Putamen (tissue), 1 donor: ENCODE data around the gene TMEM151B.
"Not testable (repeated sequence)": the region's sequence is repeated elsewhere in the genome, so short reads cannot be mapped to it uniquely, and the experiment has no call there.

Experiments used
- DNase-seq: peaks from one replicate; pipeline ENCODE4 v3.0.0-alpha.2; 2016; ENCODE audit warnings: low spot score

TMEM151B gene

GRCh38 chr6:44333942-44334341 is 63.7 kb downstream of the TMEM151B start:
- no peak for DNase-seq

GRCh38 chr6:44335631-44336030 is 65.4 kb downstream of the TMEM151B start:
- no peak for DNase-seq

GRCh38 chr6:44338228-44339122 is 68.2 kb downstream of the TMEM151B start:
- DNase-seq = peak; percentile 47

GRCh38 chr6:44339301-44339700 is 69.1 kb downstream of the TMEM151B start:
- DNase-seq = no peak

GRCh38 chr6:44339763-44340625 is 69.7 kb downstream of the TMEM151B start:
- no peak for DNase-seq

- no peak for DNase-seq
Measured at GRCh38 chr6:44341095-44341890, 71.0 kb downstream of the TMEM151B start.

- peak; percentile 29 for DNase-seq
Measured at GRCh38 chr6:44342052-44342451, 71.8 kb downstream of the TMEM151B start.

- DNase-seq = no peak
Measured at GRCh38 chr6:44342489-44342888, 72.2 kb downstream of the TMEM151B start, which contains the start of gene SPATS1. SPATS1 (plus strand) TSS chr6:44342650; CDS start chr6:44343096, 446 bp downstream.

- not testable (repeated sequence) for DNase-seq
Measured at GRCh38 chr6:44346818-44347217, 76.6 kb downstream of the TMEM151B start.

- no peak for DNase-seq
Measured at GRCh38 chr6:44349904-44350649, 79.8 kb downstream of the TMEM151B start.

- not testable (repeated sequence) for DNase-seq
Measured at GRCh38 chr6:44350650-44350994, 80.4 kb downstream of the TMEM151B start.

- DNase-seq = no peak
Measured at GRCh38 chr6:44352259-44352658, 82.0 kb downstream of the TMEM151B start.

- DNase-seq = no peak
Measured at GRCh38 chr6:44353336-44353735, 83.1 kb downstream of the TMEM151B start.

GRCh38 chr6:44355640-44356039 is 85.4 kb downstream of the TMEM151B start:
- no peak for DNase-seq

- DNase-seq = no peak
Measured at GRCh38 chr6:44356487-44356886, 86.2 kb downstream of the TMEM151B start.
